CD4-positive, alpha-beta T cell treated with Interleukin-6 at 100 ng/mL for 8 hours (primary cell): ENCODE results near the gene CCDC120.

ENCODE experiments used
- DNase-seq: peaks from one replicate; pipeline ENCODE4 v3.0.0-alpha.2; 2020; ENCODE audit warnings: mixed read lengths, low spot score

CCDC120 gene

DNA sequence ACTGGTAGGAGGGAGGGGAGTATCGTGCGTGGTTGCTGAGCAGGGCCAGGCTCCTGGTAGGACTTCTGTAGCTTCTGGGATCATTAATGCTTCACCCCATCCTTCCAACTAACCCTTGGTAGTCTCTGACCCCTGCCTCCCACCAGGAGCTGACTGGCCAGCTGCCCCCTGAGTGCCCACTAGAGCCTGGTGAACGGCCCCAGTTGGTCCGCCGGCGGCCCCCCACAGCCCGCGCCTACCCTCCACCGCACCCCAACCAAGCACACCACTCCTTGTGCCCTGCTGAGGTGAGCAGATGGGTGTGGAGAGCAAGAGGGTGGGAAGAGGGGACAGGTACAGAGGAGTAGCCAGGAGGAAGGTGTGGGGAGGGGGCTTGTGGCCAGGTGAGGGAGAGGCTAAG, 4.9 kb downstream of the CCDC120 start:
- no peak for DNase-seq

DNA sequence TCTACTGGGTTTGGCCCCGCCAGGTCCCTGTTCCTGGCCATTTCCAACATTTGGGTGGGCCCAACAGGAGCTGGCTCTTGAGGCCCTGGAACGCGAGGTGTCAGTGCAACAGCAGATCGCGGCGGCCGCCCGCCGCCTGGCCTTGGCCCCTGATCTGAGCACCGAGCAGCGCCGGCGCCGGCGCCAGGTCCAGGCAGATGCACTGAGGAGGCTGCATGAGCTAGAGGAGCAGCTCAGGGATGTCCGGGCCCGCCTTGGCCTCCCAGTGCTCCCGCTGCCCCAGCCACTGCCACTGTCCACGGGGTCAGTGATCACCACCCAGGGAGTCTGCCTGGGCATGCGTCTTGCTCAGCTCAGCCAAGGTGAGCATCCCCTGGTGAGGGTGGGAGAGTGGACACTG, 5.5 kb downstream of the CCDC120 start:
- no peak for DNase-seq

DNA sequence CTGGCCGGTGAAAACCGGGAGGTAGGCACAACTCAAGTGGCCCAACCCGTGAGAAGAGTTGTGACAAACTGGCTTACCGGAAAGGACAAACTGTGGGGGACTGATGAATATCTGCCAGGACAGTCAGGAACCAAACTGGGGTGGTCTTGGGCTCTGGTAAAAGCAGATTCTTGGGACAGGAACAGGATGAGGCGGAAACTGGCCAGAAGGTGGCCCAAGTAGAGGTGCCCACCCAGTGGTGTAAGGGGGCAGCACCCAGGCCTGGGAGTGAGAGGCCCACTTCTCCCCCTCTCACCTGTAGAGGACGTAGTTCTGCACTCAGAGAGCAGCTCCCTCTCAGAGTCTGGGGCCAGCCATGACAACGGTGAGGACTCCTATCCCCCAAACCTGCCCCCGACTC, 5.9 kb downstream of the CCDC120 start:
- DNase-seq = no peak

DNA sequence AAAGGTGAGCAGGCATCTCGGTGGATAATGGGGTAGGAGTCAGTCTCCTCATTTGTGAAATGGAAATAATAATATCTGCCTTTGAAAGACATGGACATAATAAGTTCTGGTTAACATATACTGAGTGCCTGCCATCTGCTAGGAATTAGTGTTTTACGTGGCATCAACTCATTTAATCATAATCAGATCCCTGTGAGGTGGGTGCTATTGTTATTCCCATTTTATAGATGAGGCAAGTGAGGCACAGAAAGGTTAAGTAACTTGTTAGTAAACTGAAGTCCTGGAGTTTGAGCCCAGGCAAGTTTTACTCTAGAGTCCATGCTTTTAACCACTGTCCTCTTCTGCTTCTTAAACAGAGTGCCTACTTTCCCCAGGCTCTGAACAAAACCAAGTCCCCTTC, 7.5 kb downstream of the CCDC120 start:
- DNase-seq = no peak

DNA sequence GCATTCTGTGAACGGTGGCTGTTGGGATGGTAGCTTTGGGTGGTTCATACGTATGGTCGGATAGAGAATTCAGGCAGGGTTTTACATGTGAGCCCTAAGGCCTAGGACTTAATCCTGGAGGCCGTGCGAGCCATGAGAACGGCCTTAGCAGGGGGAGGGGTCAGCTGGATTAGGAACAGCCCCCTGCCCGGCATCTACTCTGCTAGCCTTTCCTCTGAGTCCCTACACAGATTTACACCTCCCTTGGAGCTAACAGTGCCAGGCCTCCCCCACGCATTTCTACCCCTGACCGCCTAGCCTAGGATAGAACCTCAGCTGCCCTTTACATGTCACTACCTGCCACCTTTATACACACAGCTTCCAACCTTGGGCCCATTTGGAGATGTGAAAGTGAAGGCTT, 7.9 kb downstream of the CCDC120 start:
- no peak for DNase-seq

DNA sequence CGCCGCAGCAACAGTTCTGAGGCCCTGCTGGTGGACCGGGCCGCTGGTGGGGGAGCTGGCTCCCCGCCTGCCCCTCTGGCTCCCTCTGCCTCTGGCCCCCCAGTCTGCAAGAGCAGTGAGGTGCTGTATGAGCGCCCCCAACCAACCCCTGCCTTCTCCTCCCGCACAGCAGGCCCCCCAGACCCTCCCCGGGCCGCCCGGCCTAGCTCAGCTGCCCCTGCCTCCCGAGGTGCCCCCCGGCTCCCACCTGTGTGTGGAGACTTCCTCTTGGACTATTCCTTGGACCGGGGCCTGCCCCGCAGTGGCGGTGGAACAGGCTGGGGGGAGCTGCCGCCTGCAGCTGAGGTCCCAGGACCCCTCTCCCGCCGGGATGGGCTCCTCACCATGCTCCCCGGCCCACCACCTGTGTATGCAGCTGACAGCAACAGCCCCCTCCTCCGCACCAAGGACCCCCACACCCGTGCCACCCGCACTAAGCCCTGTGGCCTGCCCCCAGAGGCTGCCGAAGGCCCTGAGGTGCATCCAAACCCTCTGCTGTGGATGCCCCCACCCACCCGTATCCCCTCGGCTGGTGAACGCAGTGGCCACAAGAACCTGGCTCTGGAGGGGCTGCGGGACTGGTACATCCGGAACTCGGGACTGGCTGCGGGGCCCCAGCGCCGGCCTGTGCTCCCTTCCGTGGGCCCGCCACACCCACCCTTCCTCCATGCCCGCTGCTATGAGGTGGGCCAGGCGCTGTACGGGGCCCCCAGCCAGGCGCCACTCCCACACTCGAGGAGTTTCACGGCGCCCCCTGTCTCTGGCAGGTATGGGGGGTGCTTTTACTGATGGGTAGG, 8.7 kb downstream of the CCDC120 start:
- DNase-seq = no peak

DNA sequence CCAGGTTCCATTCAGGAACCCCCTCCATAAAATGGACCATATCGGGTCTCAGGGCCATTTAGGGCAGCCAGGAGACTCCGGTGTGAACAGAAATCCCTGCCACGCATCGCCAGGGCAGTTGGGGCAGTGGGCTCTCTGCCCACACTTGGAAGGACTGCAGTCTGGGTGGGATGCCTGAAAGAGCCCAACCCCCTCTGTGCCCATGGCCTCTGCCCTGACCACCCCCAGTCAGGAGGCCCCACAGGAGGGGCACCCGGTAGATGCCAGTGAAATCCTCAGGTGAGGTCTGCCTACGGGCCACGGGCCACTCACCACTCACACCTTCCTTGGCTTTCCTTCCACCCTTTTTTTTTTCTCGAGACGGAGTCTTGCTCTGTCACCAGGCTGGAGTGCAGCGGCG, 10.2 kb downstream of the CCDC120 start:
- no peak for DNase-seq

DNA sequence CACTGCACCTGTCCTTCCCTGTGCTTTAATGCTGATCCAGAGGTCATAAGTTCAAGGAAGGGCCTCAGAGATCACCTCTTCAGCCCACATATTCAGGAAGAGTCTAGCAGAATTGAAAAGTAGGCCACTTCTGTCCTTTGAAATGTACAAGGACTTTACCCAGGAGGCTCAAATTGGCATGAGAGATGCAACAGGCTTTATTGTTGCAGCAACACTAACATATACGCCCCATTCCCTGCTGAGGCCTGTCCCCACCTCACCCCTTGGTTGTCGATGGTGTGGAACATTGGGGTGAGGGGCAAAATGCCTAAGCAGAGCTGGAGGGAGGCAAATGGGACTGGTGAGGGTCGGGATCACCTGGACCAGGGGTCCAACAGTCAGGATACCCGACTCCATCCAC, 12.2 kb downstream of the CCDC120 start:
- DNase-seq = no peak

DNA sequence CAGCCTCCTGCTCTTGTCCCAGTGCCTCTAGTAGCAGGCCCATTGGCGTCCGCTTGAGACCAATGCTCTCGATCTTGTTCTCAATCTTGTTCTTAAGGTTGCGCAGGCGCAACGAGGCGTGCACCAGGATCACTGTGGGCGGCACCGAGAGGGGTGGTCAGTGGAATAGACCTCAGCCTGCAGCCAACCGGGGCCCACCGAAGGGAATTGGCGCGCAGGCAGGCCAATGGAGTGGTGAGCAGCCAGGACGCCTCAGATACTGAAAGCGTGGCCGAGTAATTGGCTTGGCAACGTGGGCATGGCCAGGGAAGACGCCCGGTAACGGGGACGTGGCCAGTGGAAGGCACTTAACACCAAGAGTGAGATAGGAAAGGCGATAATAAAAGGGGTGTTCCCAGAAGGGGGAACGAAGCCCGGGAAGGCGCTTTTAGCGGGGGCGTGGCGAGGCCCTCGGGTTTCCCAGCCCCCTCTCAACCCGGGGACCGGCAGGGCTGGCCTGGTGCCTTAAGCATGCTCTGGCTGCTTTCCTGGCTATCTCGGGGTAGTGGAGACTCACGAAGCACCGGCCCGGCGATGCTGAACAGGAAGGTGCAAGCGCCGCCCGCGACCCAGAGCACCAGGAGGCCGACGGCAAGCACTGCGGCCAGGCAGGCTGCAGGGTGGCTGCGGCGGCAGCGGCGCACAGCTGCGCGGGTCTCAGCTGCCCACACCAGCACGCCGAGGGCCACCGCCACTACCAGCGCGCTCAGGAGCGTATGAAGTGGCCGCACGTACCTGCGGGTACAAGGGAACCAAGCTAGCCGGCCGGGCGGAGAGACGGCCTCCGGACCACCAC, 13.3 kb downstream of the CCDC120 start:
- DNase-seq = no peak

DNA sequence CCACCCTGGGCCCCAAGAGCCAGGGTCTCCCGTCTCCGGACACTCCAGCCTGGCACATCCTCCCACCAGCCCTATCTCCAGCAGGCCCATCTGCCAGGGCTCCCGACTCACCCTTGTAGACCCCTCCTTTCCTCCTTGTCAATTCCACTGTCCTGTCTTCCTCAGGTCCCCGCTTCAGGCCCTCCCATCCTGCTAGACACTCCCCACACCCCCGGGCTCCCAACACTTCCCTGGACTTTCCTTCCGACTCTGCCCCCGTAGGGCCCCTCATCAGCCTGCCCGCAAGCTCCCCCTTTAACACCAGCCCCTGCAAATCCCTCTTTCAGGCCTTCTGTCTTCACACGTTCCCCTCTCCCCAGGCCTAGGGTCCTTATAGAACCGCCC, 13.9 kb downstream of the CCDC120 start:
- no peak for DNase-seq

DNA sequence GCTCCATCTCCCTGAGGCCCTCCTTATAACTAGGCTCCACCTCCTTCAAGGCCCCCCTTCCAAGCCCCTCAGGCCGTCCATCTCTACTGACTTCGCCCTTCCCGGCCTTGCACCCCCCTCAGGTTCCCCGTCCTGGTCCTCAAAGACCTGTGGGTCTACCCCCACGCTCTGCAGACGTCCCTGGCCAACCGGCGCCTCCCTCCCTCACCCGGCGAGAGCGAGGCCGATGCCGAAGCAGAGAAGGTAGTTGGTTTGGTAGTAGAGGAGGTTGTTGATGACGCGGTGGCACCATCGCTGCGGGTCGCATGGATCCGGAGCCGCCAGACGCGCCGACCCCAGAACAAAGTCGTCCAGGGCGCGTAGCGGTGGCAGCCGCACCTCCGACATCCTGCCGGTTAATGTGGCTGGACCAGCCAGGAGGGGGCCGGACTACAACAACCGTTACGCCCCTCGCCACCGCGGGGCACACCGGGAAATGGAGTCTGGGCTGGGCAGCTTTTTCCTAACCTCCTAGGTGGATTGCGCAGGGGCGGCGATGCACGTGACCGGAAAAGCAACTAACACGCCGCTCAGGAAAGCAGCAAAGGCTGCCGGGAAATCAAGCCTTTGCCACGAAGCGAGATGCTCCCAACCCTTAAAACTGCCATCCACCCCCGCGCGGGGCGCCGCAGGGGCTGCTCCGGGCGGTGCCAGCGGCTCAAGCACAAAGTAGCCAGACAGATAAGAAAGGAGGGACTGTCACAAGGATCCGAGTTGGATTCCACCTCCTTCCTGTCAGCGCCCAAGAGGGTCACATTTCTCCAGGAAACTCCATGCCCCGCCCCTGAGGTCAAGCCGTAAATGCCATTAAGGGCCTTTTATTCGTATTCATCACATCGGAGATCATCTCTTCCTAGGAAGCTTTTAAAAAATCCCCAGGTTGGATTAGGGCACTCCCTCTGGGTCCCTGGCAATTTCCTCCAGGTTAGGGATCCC, 15.1 kb downstream of the CCDC120 start, which contains the start of gene PRAF2:
TSS of gene PRAF2 (minus strand) at position 402 of the 975 bp plus-strand sequence. CDS start at position 387, 15 bp downstream.
- DNase-seq = peak; percentile 91

DNA sequence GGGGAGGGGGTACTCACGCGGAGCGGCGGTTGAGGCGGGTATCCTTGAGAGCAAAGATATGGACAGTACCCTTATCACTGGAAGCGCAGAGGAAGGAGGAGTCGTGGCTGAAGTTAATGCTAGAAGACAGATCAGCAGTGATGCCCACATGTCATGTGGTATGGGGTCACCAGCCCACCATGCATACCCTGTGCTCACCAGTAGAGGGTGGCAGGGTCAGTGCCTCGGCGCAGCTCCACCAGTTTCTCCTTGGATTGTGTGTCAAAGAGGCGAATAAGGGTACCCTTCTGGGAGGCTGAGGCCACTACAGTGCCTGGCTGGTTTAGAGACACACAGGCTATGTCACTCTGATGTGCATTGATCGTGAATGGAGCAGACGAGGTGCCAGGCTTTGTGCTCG, 16.5 kb downstream of the CCDC120 start:
- no peak for DNase-seq

DNA sequence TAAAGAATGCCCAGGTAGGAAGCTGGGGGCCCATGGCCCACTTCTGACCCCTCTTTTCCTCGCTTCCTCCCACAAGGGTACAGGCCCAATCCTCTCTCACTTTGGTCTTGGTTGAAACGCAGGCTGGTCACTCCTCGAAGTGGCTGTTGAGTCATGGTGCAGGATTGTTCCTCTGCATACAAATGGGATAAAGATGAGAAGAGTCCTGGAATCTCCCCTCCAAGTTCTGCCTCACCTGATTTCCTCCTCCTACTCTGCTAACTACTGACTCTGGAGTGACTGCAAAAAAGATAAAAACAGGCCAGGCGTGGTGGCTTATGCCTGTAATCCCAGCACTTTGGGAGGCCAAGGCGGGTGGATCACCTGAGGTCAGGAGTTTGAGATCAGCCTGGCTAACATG, 19.1 kb downstream of the CCDC120 start:
- DNase-seq = no peak

DNA sequence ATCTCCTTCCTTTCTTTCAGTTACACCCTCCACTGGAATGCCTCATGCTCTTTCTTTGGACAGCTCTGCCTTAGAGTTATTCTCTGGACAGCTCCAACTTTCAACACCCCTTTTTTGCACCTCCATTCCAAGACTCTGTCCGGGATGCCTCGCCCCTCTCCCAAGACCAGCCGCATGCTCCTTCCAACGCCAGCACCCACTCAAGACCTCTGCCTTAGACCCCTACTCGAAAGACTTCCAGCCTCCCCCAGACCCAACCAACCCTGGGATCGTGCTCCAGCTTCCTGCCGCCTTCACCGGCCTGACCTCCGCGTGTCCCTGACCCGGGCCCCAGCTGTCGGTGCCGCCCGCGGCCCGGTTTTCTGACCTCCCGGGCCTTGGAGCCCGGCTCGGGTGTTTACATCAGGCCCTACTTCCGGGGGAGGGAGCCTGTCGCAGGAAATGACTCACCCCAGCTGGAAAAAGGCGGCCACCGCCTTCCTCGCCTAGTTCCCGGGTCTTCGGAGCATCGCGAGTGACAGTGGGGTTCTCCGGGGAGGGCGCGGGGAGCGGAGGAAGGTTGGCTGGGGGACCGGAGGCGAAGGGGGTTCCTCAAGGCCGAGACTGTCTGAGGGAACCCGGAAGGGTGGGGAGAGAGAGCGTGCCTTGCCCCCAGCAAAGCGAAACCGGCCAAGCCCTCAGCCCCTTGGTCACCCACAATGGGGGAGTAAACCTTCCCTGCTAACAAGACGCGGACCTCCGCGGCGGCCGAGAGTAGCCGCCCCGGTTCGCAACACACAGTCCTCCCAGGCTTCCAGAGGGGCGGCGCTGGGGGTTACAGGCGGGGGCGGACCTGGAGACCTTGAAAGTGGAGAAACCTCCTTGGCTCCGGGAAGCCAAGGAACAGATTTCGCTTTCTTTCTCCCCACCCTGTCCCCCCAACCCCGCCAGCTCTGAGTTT, 21.0 kb downstream of the CCDC120 start, which contains the start of gene WDR45:
TSS of gene WDR45 (minus strand) at position 399 of the 940 bp plus-strand sequence. CDS start 1,792 bp downstream, outside the sequence.
- peak; percentile 70 for DNase-seq

DNA sequence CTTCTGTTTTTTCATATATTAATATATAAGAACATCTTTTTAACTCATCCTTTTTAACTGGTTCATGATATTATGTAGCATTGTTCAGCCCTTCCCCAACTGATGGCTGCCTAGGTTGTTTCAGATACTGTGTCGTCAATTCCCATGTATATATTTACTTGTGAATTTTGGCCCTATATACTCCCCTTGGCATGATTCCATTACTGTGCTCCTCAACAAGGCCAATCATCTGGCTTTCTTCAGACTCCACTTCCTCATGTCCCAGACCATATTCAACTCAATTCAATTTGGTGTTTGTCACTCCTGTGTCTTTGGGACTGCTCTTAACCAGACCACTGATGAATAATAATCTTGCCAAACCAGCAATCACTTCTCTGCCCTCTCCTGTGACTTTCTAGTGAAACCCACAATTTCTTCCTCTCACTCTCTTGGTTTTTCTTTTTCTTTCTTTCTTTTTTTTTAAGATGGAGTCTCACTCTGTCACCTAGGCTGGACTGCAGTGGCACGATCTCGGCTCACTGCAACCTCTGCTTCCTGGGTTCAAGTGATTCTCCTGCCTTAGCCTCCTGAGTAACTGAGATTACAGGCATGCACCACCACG, 23.6 kb downstream of the CCDC120 start:
- no peak for DNase-seq

DNA sequence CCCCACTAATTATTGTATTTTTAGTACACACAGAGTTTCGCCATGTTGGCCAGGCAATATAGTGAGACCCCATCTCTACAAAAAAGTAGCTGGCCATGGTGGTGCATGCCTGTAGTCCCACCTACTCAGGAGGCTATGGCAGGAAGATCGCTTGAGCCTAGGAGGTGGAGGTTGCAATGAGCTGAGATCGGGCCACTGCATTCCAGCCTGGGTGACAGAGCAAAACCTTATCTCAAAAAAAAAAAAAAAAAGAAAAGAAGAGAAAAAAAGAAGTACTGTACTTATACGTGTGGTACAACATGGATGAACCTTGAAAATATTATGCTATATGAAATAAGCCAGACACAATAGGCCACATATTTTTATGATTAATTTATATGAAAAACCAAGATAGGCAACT, 30.8 kb downstream of the CCDC120 start:
- no peak for DNase-seq

DNA sequence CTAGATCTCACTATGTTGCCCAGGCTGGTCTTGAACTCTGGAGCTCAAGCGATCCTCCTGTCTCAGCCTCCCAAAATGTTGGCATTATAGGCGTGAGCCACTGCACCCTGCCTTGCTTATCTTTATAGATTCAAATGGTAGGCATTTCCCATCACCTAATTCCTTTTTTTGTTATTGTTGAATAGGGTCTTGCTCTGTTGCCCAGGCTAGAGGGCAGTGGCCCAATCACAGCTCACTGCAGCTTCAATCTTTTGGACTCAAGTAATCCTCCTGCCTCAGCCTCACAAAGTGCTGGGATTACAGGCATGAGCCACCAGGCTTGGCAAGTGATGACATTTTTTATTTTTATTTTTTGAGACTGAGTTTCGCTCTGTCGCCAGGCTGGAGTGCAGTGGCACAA, 37.6 kb downstream of the CCDC120 start:
- DNase-seq = no peak

DNA sequence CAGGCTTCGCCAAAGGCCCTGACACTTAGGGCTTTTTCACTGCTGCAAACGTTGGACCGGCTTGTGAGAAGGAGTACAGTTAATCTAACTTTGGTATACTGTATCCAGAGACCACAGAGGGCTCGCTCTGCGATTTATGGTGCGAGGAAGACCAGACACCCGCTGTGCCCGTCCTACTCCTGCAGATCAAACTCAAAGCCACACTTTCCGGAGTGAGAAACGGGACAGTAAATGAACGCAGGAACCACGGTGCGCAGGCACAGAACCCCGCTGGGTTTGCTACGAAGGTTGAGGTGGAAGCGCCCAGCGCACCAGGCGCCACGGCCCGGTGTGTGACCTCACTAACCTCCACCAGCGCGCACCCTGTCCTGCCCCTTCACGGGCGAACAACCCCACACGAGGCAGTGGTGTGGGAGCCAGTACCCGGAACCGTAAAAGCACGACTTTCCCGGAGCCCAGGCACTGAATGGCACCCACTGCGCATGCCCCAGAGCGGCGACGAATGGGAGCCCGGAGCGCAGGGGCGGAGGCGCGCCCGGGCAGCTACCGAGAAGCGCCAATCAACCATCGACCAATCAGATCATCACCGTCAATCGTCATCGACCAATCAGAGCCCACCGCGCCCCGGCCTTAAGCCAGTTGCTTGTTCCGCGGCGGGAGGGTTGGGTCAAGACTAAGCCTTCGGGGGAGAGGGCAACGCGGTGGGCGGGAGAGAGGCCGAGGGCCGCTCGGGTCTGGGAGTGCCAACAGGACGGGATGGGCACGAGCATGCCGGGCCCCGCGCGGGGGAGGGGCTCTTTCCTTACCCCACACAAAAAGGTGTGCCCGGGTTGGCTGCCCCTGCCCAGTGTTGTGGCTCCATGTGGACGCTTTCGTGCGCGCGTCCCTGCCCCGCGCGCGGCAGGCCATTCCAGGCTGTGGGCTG, 42.2 kb downstream of the CCDC120 start:
- peak; percentile 89 for DNase-seq

DNA sequence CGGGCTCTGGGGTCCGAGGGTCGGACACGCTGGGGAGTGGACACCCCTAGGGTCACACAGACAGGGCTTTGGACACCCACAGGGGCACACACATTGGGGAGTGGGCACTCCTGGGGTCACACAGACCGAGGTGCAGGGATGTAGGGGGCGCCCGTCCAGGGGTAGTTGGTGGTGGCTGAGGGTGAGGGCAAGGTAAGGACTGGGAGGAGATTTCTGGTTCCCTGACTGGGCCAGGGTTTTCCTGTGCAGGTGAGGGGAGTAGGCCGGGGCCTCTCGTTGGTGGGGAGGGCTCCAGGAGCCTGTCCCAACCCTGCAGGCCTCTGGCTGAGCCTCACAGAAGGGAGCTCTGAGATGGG, 42.8 kb downstream of the CCDC120 start:
- DNase-seq = no peak
